Hepatocyte (in vitro differentiated cells): Measurements from ENCODE around the gene SLC12A4. TPM values are rescaled to one million over a fixed set of nuclear protein-coding genes. Genes with fewer than 3 reads are reported as not detected.

Experiments used
- DNase-seq: peaks from one replicate; pipeline ENCODE4 v3.0.0-alpha.2; 2016; ENCODE audit warnings: low spot score
- H2AFZ ChIP-seq: fragments of 200-600 bp; sonication (generic); 2 replicates; pipeline ENCODE4 v1.6.0; 2016; ENCODE audit warnings: antibody characterized with exemption, mild to moderate bottlenecking
- H3K27ac ChIP-seq: fragments of 200-600 bp; sonication (generic); 2 replicates; pipeline ENCODE4 v1.5.1; 2016; ENCODE audit warnings: mild to moderate bottlenecking
- H3K27me3 ChIP-seq: fragments of 200-600 bp; sonication (generic); 2 replicates; pipeline ENCODE4 v1.6.1; 2016
- H3K36me3 ChIP-seq: fragments of 200-600 bp; sonication (generic); replicated peaks from 2 replicates; pipeline ENCODE4 v1.5.1; 2016; ENCODE audit warnings: low read depth; ENCODE audit not compliant: insufficient read depth
- H3K4me1 ChIP-seq: fragments of 200-600 bp; sonication (generic); 2 replicates; pipeline ENCODE4 v1.5.1; 2016; ENCODE audit warnings: mild to moderate bottlenecking, moderate library complexity; ENCODE audit not compliant: insufficient read depth
- H3K4me2 ChIP-seq: fragments of 200-600 bp; sonication (generic); 2 replicates; pipeline ENCODE4 v1.6.0; 2016
- H3K4me3 ChIP-seq: fragments of 200-600 bp; sonication (generic); 2 replicates; pipeline ENCODE4 v1.5.1; 2016; ENCODE audit warnings: mild to moderate bottlenecking
- H3K79me2 ChIP-seq: fragments of 200-600 bp; sonication (generic); 2 replicates; pipeline ENCODE4 v1.6.0; 2017; ENCODE audit warnings: mild to moderate bottlenecking
- H3K9me2 ChIP-seq: fragments of 200-600 bp; sonication (generic); replicated peaks from 2 replicates; pipeline ENCODE4 v1.6.0; 2017; ENCODE audit warnings: mild to moderate bottlenecking; ENCODE audit not compliant: insufficient read depth
- H3K9me3 ChIP-seq: fragments of 200-600 bp; sonication (generic); 2 replicates; pipeline ENCODE4 v1.5.1; 2016; ENCODE audit warnings: low read depth, mild to moderate bottlenecking
- H4K20me1 ChIP-seq: fragments of 200-600 bp; sonication (generic); 2 replicates; pipeline ENCODE4 v1.6.0; 2016; ENCODE audit warnings: mild to moderate bottlenecking; ENCODE audit not compliant: insufficient read depth, poor library complexity, severe bottlenecking
- CTCF ChIP-seq: fragments of 200-600 bp; sonication (generic); IDR thresholded peaks from 2 replicates; pipeline ENCODE4 v1.5.1; 2016; ENCODE audit warnings: antibody characterized with exemption, mild to moderate bottlenecking; ENCODE audit not compliant: poor library complexity
- EZH2 ChIP-seq: fragments of 200-600 bp; sonication (generic); IDR thresholded peaks from 2 replicates; pipeline ENCODE4 v1.6.1; 2016; ENCODE audit warnings: antibody characterized with exemption, mild to moderate bottlenecking, borderline replicate concordance
- EZH2phosphoT487 ChIP-seq: fragments of 200-600 bp; sonication (generic); IDR thresholded peaks from one replicate; pipeline ENCODE4 v1.6.1; 2018; ENCODE audit warnings: antibody characterized with exemption, mild to moderate bottlenecking, low read depth, moderate library complexity; ENCODE audit not compliant: unreplicated experiment, severe bottlenecking
- WGBS: methylation state at CpG from one replicate; pipeline ENCODE4 v1.1.6; 2016; ENCODE audit warnings: low lambda C conversion rate; ENCODE audit errors: missing lambda C conversion rate; 5-methylcytosine and 5-hydroxymethylcytosine counted together
- polyA plus RNA-seq: library from polyadenylated mRNA; unstranded; fragments of >200 nt; fragmentation: Nextera tagmentation; extraction: Ambion mirVana; gene quantifications from 2 replicates; pipeline ENCODE4 v1.2.1, GENCODE V29; 2016
- total RNA-seq: library from RNA; depleted of rRNA; stranded (reverse); fragments of >200 nt; gene quantifications from 2 replicates; pipeline ENCODE4 v1.2.3, GENCODE V29; 2014

The SLC12A4 gene
- total and polyA plus RNA-seq, 2 experiments from 2014 or later, result 55.2 to 63.9 TPM

GRCh38 chr16:67930678-67931211, 37.7 kb downstream of the SLC12A4 start:
- Histone ChIP-seq H4K20me1 (peaks cover under 1% of the 10 kb centered on the region), H3K27me3 (no peaks in the 10 kb centered on the region), H3K9me3 (no peaks in the 10 kb centered on the region), H2AFZ (no peak overlapping the region), H3K79me2 (no peaks in the 10 kb centered on the region), H3K4me1 (no peaks in the 10 kb centered on the region), H3K9me2 (no peaks in the 10 kb centered on the region), H3K4me2 (no peak overlapping the region), H3K27ac (no peak overlapping the region), H3K36me3 (no peaks in the 10 kb centered on the region), H3K4me3 (no peak overlapping the region)
- no peak for DNase-seq
- 96% methylated on average over 17 of the region's 17 CpGs for WGBS
- TF ChIP-seq EZH2phosphoT487 (no peak), EZH2 (no peak), CTCF (no peak)

- no peaks in the 10 kb centered on the region for H3K9me3 ChIP-seq
- TF ChIP-seq EZH2phosphoT487 (no peak), EZH2 (no peak), CTCF (no peak)
- no peak overlapping the region for H2AFZ ChIP-seq
- no peaks in the 10 kb centered on the region for H3K4me1 ChIP-seq
- H3K27me3 ChIP-seq, result no peaks in the 10 kb centered on the region
- H3K79me2 ChIP-seq, result no peaks in the 10 kb centered on the region
- H3K4me3 ChIP-seq, result no peak overlapping the region
- peaks cover 6% of the 10 kb centered on the region for H4K20me1 ChIP-seq
- no peaks in the 10 kb centered on the region for H3K36me3 ChIP-seq
- DNase-seq, result no peak
- no peak overlapping the region for H3K27ac ChIP-seq
- no peaks in the 10 kb centered on the region for H3K9me2 ChIP-seq
- 96% methylated on average over 14 of the region's 14 CpGs for WGBS
- no peak overlapping the region for H3K4me2 ChIP-seq
Measured at GRCh38 chr16:67930191-67930590, 38.2 kb downstream of the SLC12A4 start.

GRCh38 chr16:67928561-67929364, 39.7 kb downstream of the SLC12A4 start:
- H3K27ac ChIP-seq, result no peak overlapping the region
- 55% methylated on average over 14 of the region's 16 CpGs for WGBS
- no peak overlapping the region for H2AFZ ChIP-seq
- no peaks in the 10 kb centered on the region for H3K9me2 ChIP-seq
- no peaks in the 10 kb centered on the region for H3K79me2 ChIP-seq
- no peaks in the 10 kb centered on the region for H3K27me3 ChIP-seq
- no peaks in the 10 kb centered on the region for H3K9me3 ChIP-seq
- no peak overlapping the region for H3K4me3 ChIP-seq
- H3K36me3 ChIP-seq, result no peaks in the 10 kb centered on the region
- H4K20me1 ChIP-seq, result peaks cover 6% of the 10 kb centered on the region
- peak; percentile 80 for DNase-seq
- H3K4me1 ChIP-seq, result no peaks in the 10 kb centered on the region
- TF ChIP-seq EZH2 (no peak), CTCF (peak; percentile 78)
- H3K4me2 ChIP-seq, result no peak overlapping the region
